HEK293 (cell line): Measurements from ENCODE around the gene CLN6.

ENCODE experiments used
- AEBP2 ChIP-seq: fragments of 450-650 bp; formaldehyde crosslinking; IDR thresholded peaks from 2 replicates; pipeline ENCODE4 v1.5.1; 2016; ENCODE audit warnings: missing biosample characterization, missing genetic modification characterization, borderline replicate concordance
- GLI2 ChIP-seq: fragments of 450-650 bp; formaldehyde crosslinking; IDR thresholded peaks from 2 replicates; pipeline ENCODE4; 2017; ENCODE audit warnings: missing biosample characterization, missing genetic modification characterization, low read depth, borderline replicate concordance
- KLF7 ChIP-seq: fragments of 450-650 bp; formaldehyde crosslinking; IDR thresholded peaks from 2 replicates; pipeline ENCODE4 v1.5.1; 2016; ENCODE audit warnings: missing biosample characterization, missing genetic modification characterization, borderline replicate concordance
- KLF8 ChIP-seq: fragments of 450-650 bp; formaldehyde crosslinking; IDR thresholded peaks from 2 replicates; pipeline ENCODE4 v1.5.1; 2016; ENCODE audit warnings: missing biosample characterization, missing genetic modification characterization
- TCF7L2 ChIP-seq: IDR thresholded peaks from 2 replicates; pipeline ENCODE4 v1.6.1; 2011; ENCODE audit warnings: low read depth, mild to moderate bottlenecking, inconsistent platforms, low read length, moderate library complexity, borderline replicate concordance
- WT1 ChIP-seq: fragments of 450-650 bp; formaldehyde crosslinking; IDR thresholded peaks from 2 replicates; pipeline ENCODE4 v1.5.1; 2016; ENCODE audit warnings: missing biosample characterization, missing genetic modification characterization
- YY2 ChIP-seq: fragments of 450-650 bp; formaldehyde crosslinking; IDR thresholded peaks from 2 replicates; pipeline ENCODE4 v1.5.1; 2016; ENCODE audit warnings: missing biosample characterization, missing genetic modification characterization
- ZBTB21 ChIP-seq: fragments of 450-650 bp; formaldehyde crosslinking; IDR thresholded peaks from 2 replicates; pipeline ENCODE4 v1.5.1; 2017; ENCODE audit warnings: missing biosample characterization, missing genetic modification characterization
- ZBTB44 ChIP-seq: fragments of 450-650 bp; IDR thresholded peaks from 2 replicates; pipeline ENCODE4 v1.5.1; 2018; ENCODE audit warnings: missing biosample characterization, mild to moderate bottlenecking, missing genetic modification characterization
- ZBTB48 ChIP-seq: fragments of 450-650 bp; formaldehyde crosslinking; IDR thresholded peaks from 2 replicates; pipeline ENCODE4 v1.5.1; 2016; ENCODE audit warnings: missing biosample characterization, missing genetic modification characterization
- ZFP3 ChIP-seq: fragments of 450-650 bp; formaldehyde crosslinking; IDR thresholded peaks from 2 replicates; pipeline ENCODE4 v1.5.1; 2016; ENCODE audit warnings: low read depth, missing biosample characterization, missing genetic modification characterization
- ZFP69B ChIP-seq: fragments of 450-650 bp; formaldehyde crosslinking; IDR thresholded peaks from 2 replicates; pipeline ENCODE4 v1.5.1; 2016; ENCODE audit warnings: missing biosample characterization, missing genetic modification characterization
- ZNF138 ChIP-seq: fragments of 450-650 bp; formaldehyde crosslinking; IDR thresholded peaks from 2 replicates; pipeline ENCODE4 v1.5.1; 2016; ENCODE audit warnings: missing biosample characterization, missing genetic modification characterization, borderline replicate concordance
- ZNF2 ChIP-seq: fragments of 450-650 bp; formaldehyde crosslinking; IDR thresholded peaks from 2 replicates; pipeline ENCODE4 v1.5.1; 2016; ENCODE audit warnings: missing biosample characterization, missing genetic modification characterization
- ZNF266 ChIP-seq: fragments of 450-650 bp; formaldehyde crosslinking; IDR thresholded peaks from 2 replicates; pipeline ENCODE4 v1.5.1; 2016; ENCODE audit warnings: missing biosample characterization, missing genetic modification characterization, low read depth
- ZNF302 ChIP-seq: fragments of 450-650 bp; formaldehyde crosslinking; IDR thresholded peaks from 2 replicates; pipeline ENCODE4 v1.5.1; 2016; ENCODE audit warnings: missing biosample characterization, missing genetic modification characterization, low read depth
- ZNF394 ChIP-seq: fragments of 450-650 bp; formaldehyde crosslinking; IDR thresholded peaks from 2 replicates; pipeline ENCODE4 v1.5.1; 2016; ENCODE audit warnings: missing biosample characterization, missing genetic modification characterization, mild to moderate bottlenecking, moderate library complexity, borderline replicate concordance
- ZNF664 ChIP-seq: fragments of 450-650 bp; formaldehyde crosslinking; IDR thresholded peaks from 2 replicates; pipeline ENCODE4 v1.5.1; 2016; ENCODE audit warnings: missing biosample characterization, missing genetic modification characterization
- ZNF704 ChIP-seq: fragments of 450-650 bp; formaldehyde crosslinking; IDR thresholded peaks from 2 replicates; pipeline ENCODE4 v1.5.1; 2016; ENCODE audit warnings: missing biosample characterization, missing genetic modification characterization
- ZNF791 ChIP-seq: fragments of 450-650 bp; formaldehyde crosslinking; IDR thresholded peaks from 2 replicates; pipeline ENCODE4 v1.5.1; 2016; ENCODE audit warnings: missing biosample characterization, missing genetic modification characterization
- ZSCAN5A ChIP-seq: fragments of 450-650 bp; formaldehyde crosslinking; IDR thresholded peaks from 2 replicates; pipeline ENCODE4 v1.5.1; 2016; ENCODE audit warnings: missing biosample characterization, missing genetic modification characterization
- TF ChIP-seq, protein P1 (sequence below): fragments of 450-650 bp; formaldehyde crosslinking; IDR thresholded peaks from 2 replicates; pipeline ENCODE4 v1.5.1; 2016; ENCODE audit warnings: missing biosample characterization, missing genetic modification characterization
- TF ChIP-seq, protein P2 (sequence below): fragments of 450-650 bp; formaldehyde crosslinking; IDR thresholded peaks from 2 replicates; pipeline ENCODE4 v1.5.1; 2016; ENCODE audit warnings: missing biosample characterization, missing genetic modification characterization
- TF ChIP-seq, protein P3 (sequence below): fragments of 450-650 bp; formaldehyde crosslinking; IDR thresholded peaks from 2 replicates; pipeline ENCODE4 v1.5.1; 2016; ENCODE audit warnings: missing biosample characterization, missing genetic modification characterization, low read depth

The CLN6 gene

DNA sequence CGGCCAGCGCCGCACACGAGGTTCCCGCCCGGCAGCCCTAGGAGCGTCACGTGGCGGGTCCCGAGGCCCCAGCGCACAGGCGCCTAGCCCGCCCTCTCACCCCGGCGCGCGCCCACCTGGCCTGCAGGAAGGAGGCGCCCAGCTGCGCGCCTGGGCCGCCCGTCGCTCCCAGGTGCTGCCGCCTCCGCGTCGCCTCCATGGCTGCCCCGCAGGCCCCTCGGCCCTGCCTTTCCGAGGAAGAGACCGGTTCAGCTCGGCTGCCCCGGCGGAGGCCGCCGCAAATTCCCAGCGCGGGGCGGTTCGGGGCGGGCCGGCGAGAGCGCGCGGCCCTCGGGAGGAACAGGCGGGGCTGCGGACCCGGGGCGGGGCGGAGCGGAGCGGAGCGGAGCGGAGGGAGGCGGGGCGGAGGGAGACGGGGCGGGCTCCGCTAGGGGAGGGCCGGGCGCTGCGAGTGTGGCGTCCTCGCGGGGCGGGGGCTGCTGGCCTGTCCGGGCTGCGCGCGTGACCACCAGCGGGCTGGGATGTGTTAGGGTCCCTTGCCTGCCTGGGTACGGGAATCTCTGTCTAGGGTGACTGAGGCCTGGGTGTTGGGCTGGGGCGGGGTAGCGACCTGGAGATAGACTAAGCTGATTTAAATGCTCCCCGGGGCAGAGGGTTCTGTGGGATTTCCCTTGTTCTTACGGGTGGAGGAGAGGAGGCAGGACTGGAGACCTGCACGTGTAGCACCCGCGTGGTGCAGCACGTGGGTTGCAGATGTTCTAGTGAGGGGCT lies at the start of gene CLN6 (continued):
- TF ChIP-seq ZBTB44 (peak; percentile 75), AEBP2 (tag by site-specific recombination) (no peak), ZSCAN5A (tag by site-specific recombination) (no peak; the same call in 1 of the 2 replicates), ZNF2 (tag by site-specific recombination) (peak; percentile 30; the same call in 1 of the 2 replicates), ZNF138 (tag by site-specific recombination) (no peak), ZBTB48 (no peak), YY2 (tag by site-specific recombination) (no peak), ZFP69B (tag by site-specific recombination) (no peak; the same call in 1 of the 2 replicates), ZNF664 (tag by site-specific recombination) (no peak), ZBTB21 (tag by site-specific recombination) (no peak), ZNF302 (tag by site-specific recombination) (no peak), ZNF394 (no peak), WT1 (tag by site-specific recombination) (no peak; the same call in 1 of the 2 replicates), TCF7L2 (no peak), KLF7 (no peak), ZNF266 (tag by site-specific recombination) (no peak), KLF8 (tag by site-specific recombination) (peak; percentile 71; the same call in 1 of the 2 replicates), ZNF791 (tag by site-specific recombination) (no peak), ZNF704 (tag by site-specific recombination) (no peak), GLI2 (tag by site-specific recombination) (no peak), ZFP3 (tag by site-specific recombination) (no peak)
- TF ChIP-seq, protein P1, sequence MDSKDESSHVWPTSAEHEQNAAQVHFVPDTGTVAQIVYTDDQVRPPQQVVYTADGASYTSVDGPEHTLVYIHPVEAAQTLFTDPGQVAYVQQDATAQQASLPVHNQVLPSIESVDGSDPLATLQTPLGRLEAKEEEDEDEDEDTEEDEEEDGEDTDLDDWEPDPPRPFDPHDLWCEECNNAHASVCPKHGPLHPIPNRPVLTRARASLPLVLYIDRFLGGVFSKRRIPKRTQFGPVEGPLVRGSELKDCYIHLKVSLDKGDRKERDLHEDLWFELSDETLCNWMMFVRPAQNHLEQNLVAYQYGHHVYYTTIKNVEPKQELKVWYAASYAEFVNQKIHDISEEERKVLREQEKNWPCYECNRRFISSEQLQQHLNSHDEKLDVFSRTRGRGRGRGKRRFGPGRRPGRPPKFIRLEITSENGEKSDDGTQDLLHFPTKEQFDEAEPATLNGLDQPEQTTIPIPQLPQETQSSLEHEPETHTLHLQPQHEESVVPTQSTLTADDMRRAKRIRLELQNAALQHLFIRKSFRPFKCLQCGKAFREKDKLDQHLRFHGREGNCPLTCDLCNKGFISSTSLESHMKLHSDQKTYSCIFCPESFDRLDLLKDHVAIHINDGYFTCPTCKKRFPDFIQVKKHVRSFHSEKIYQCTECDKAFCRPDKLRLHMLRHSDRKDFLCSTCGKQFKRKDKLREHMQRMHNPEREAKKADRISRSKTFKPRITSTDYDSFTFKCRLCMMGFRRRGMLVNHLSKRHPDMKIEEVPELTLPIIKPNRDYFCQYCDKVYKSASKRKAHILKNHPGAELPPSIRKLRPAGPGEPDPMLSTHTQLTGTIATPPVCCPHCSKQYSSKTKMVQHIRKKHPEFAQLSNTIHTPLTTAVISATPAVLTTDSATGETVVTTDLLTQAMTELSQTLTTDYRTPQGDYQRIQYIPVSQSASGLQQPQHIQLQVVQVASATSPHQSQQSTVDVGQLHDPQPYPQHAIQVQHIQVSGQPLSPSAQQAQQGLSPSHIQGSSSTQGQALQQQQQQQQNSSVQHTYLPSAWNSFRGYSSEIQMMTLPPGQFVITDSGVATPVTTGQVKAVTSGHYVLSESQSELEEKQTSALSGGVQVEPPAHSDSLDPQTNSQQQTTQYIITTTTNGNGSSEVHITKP (tag by site-specific recombination): peak; percentile 99
- TF ChIP-seq, protein P2, sequence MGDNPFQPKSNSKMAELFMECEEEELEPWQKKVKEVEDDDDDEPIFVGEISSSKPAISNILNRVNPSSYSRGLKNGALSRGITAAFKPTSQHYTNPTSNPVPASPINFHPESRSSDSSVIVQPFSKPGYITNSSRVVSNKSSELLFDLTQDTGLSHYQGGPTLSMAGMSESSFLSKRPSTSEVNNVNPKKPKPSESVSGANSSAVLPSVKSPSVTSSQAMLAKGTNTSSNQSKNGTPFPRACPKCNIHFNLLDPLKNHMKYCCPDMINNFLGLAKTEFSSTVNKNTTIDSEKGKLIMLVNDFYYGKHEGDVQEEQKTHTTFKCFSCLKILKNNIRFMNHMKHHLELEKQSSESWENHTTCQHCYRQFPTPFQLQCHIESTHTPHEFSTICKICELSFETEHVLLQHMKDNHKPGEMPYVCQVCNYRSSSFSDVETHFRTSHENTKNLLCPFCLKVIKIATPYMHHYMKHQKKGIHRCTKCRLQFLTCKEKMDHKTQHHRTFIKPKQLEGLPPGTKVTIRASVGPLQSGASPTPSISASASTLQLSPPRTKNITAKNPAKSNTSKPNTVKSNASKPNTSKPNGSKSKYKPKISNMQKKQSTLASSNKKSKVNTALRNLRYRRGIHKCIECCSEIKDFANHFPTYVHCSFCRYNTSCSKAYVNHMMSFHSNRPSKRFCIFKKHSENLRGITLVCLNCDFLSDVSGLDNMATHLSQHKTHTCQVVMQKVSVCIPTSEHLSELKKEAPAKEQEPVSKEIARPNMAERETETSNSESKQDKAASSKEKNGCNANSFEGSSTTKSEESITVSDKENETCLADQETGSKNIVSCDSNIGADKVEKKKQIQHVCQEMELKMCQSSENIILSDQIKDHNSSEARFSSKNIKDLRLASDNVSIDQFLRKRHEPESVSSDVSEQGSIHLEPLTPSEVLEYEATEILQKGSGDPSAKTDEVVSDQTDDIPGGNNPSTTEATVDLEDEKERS (tag by site-specific recombination): no peak
- TF ChIP-seq, protein P3, sequence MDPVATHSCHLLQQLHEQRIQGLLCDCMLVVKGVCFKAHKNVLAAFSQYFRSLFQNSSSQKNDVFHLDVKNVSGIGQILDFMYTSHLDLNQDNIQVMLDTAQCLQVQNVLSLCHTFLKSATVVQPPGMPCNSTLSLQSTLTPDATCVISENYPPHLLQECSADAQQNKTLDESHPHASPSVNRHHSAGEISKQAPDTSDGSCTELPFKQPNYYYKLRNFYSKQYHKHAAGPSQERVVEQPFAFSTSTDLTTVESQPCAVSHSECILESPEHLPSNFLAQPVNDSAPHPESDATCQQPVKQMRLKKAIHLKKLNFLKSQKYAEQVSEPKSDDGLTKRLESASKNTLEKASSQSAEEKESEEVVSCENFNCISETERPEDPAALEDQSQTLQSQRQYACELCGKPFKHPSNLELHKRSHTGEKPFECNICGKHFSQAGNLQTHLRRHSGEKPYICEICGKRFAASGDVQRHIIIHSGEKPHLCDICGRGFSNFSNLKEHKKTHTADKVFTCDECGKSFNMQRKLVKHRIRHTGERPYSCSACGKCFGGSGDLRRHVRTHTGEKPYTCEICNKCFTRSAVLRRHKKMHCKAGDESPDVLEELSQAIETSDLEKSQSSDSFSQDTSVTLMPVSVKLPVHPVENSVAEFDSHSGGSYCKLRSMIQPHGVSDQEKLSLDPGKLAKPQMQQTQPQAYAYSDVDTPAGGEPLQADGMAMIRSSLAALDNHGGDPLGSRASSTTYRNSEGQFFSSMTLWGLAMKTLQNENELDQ (tag by site-specific recombination): no peak
